Measurements from ENCODE around the gene TRIP4.

DNA sequence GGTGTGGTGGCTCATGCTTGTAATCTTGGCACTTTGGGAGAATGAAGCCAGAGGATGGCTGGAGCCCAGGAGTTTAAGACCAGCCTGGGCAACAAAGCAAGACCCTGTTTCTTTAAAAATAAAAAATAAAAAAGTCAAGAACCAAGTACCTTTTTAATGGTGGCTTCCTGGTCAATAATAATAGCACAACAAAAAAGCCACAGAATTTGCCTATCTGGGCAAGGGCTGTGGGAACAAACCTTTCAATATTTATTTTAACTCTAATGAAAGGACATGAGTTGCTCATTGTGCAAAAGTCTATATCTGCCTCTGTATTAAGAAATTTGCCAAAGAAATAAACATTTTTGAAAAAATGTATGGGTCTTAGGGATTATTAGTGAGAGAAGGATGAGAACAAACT lies 74.9 kb downstream of the TRIP4 start:
- TF ChIP-seq, protein P1, sequence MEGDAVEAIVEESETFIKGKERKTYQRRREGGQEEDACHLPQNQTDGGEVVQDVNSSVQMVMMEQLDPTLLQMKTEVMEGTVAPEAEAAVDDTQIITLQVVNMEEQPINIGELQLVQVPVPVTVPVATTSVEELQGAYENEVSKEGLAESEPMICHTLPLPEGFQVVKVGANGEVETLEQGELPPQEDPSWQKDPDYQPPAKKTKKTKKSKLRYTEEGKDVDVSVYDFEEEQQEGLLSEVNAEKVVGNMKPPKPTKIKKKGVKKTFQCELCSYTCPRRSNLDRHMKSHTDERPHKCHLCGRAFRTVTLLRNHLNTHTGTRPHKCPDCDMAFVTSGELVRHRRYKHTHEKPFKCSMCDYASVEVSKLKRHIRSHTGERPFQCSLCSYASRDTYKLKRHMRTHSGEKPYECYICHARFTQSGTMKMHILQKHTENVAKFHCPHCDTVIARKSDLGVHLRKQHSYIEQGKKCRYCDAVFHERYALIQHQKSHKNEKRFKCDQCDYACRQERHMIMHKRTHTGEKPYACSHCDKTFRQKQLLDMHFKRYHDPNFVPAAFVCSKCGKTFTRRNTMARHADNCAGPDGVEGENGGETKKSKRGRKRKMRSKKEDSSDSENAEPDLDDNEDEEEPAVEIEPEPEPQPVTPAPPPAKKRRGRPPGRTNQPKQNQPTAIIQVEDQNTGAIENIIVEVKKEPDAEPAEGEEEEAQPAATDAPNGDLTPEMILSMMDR (IDR thresholded peaks at IDR 0.05; ENCODE audit: low read length): no peak
- TF ChIP-seq EZH2 (IDR thresholded peaks at IDR 0.05; ENCODE audit: borderline replicate concordance, low read length): no peak
